ENCODE results near the gene TANC1.

Gene TANC1

DNA sequence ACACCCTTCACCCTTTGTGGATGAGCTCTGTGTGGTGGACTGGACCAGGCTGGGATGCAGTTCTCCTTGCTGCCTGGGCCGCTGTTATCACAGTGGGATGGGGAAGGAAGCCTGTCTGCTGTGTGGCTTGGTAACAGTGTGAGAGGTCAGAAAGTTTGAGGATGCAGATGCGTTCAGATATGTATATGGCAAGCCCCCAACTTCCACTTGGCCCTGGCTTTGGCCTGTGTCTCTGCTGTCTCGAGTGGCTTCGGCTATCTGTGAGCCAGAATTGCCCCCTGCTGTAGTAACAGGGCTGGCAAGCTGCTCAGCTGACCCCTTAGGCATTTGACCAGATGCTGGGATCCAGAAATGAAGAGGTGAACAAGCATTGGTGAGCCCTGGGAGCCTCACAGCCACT, 211.3 kb downstream of the TANC1 start:
- no peak overlapping the region for H3K4ac ChIP-seq (ENCODE audit: low read length)
- no peak overlapping the region for H2BK15ac ChIP-seq (ENCODE audit: low read length)
- no peaks in the 10 kb centered on the region for H3K27me3 ChIP-seq (ENCODE audit: control insufficient read depth in 3 of 3, insufficient read depth in 3 of 3, low read depth in 1 of 3, low read length in 3 of 3)
- peaks cover 0 to 5% of the 10 kb centered on the region in 2 donors for H3K4me1 ChIP-seq (ENCODE audit: control insufficient read depth in 2 of 2, insufficient read depth in 1 of 2, low read depth in 1 of 2, low read length in 2 of 2)
- no CpG with 5 or more reads among the region's 4 CpGs for WGBS, 2 donors (ENCODE audit: extremely low coverage in 2 of 2, insufficient read length in 2 of 2, insufficient replicate concordance in 1 of 2)
- no peak for DNase-seq (ENCODE audit: low spot score)
- H3K9ac ChIP-seq (ENCODE audit: low read depth, low read length, poor library complexity): no peak overlapping the region
- H2BK5ac ChIP-seq (ENCODE audit: low read length): no peak overlapping the region
- H3K23ac ChIP-seq (ENCODE audit: low read depth, low read length, poor library complexity): peak overlapping the region; percentile 60
- H3K36me3 ChIP-seq (replicated peaks in 1 of 2; ENCODE audit: control insufficient read depth in 2 of 2, insufficient read depth in 2 of 2, low read length in 2 of 2): peaks cover 2 to 79% of the 10 kb centered on the region in 2 donors
- H2AFZ ChIP-seq (ENCODE audit: low read length): no peak overlapping the region
- no peak overlapping the region for H2BK12ac ChIP-seq (ENCODE audit: low read length)
- H3K79me1 ChIP-seq (ENCODE audit: low read depth, low read length): no peaks in the 10 kb centered on the region
- H3K27ac ChIP-seq (replicated peaks; ENCODE audit: low read length): no peak overlapping the region
- no peak overlapping the region for H3K14ac ChIP-seq (ENCODE audit: low read length)
- H3K9me3 ChIP-seq (replicated peaks in 1 of 2; ENCODE audit: control insufficient read depth in 2 of 2, insufficient read depth in 1 of 2, low read depth in 1 of 2, low read length in 2 of 2): no peaks in the 10 kb centered on the region
- no peak overlapping the region for H4K91ac ChIP-seq (ENCODE audit: low read depth, low read length, poor library complexity)
- H3K4me2 ChIP-seq (ENCODE audit: insufficient read depth, low read length, poor library complexity, severe bottlenecking): no peak overlapping the region
- peak overlapping the region; percentile 55 for H3K18ac ChIP-seq (ENCODE audit: low read length)
- no peak overlapping the region for H4K8ac ChIP-seq (ENCODE audit: low read depth, low read length)
- H2BK120ac ChIP-seq (ENCODE audit: low read depth, low read length): no peak overlapping the region
- no peak overlapping the region for H3K4me3 ChIP-seq (ENCODE audit: low read length in 2 of 2)
- peak overlapping the region; percentile 34 for H2AK5ac ChIP-seq (ENCODE audit: low read depth, low read length)

GRCh38 chr2:159183346-159183745, 214.9 kb downstream of the TANC1 start:
- Histone ChIP-seq H2AK5ac (ENCODE audit: low read depth, low read length) (no peak overlapping the region), H3K4me3 (ENCODE audit: low read length in 2 of 2) (no peak overlapping the region), H4K8ac (ENCODE audit: low read depth, low read length) (no peak overlapping the region), H2BK5ac (ENCODE audit: low read length) (no peak overlapping the region), H3K27ac (replicated peaks; ENCODE audit: low read length) (no peak overlapping the region), H3K4me2 (ENCODE audit: insufficient read depth, low read length, poor library complexity, severe bottlenecking) (no peak overlapping the region), H3K27me3 (ENCODE audit: control insufficient read depth in 3 of 3, insufficient read depth in 3 of 3, low read depth in 1 of 3, low read length in 3 of 3) (no peaks in the 10 kb centered on the region), H3K4ac (ENCODE audit: low read length) (no peak overlapping the region), H4K91ac (ENCODE audit: low read depth, low read length, poor library complexity) (no peak overlapping the region), H3K9me3 (replicated peaks in 1 of 2; ENCODE audit: control insufficient read depth in 2 of 2, insufficient read depth in 1 of 2, low read depth in 1 of 2, low read length in 2 of 2) (no peaks in the 10 kb centered on the region), H2BK12ac (ENCODE audit: low read length) (no peak overlapping the region), H3K4me1 (ENCODE audit: control insufficient read depth in 2 of 2, insufficient read depth in 1 of 2, low read depth in 1 of 2, low read length in 2 of 2) (peaks cover 0 to 2% of the 10 kb centered on the region in 2 donors), H2AFZ (ENCODE audit: low read length) (no peak overlapping the region), H3K23ac (ENCODE audit: low read depth, low read length, poor library complexity) (peak overlapping the region; percentile 19), H3K36me3 (replicated peaks in 1 of 2; ENCODE audit: control insufficient read depth in 2 of 2, insufficient read depth in 2 of 2, low read length in 2 of 2) (peaks cover 2 to 81% of the 10 kb centered on the region in 2 donors), H3K79me1 (ENCODE audit: low read depth, low read length) (no peaks in the 10 kb centered on the region), H3K18ac (ENCODE audit: low read length) (no peak overlapping the region), H3K14ac (ENCODE audit: low read length) (no peak overlapping the region), H2BK15ac (ENCODE audit: low read length) (no peak overlapping the region), H3K9ac (ENCODE audit: low read depth, low read length, poor library complexity) (no peak overlapping the region), H2BK120ac (ENCODE audit: low read depth, low read length) (no peak overlapping the region)
- 100% methylated on average over 1 of the region's 9 CpGs; no CpG with 5 or more reads in 1 of the 2 donors for WGBS, 2 donors (ENCODE audit: extremely low coverage in 2 of 2, insufficient read length in 2 of 2, insufficient replicate concordance in 1 of 2)
- DNase-seq (ENCODE audit: low spot score): no peak

GRCh38 chr2:159185401-159186130, 217.1 kb downstream of the TANC1 start:
- WGBS, 2 donors (ENCODE audit: extremely low coverage in 2 of 2, insufficient read length in 2 of 2, insufficient replicate concordance in 1 of 2): no CpG with 5 or more reads among the region's 14 CpGs
- H2AK5ac ChIP-seq (ENCODE audit: low read depth, low read length): no peak overlapping the region
- H3K36me3 ChIP-seq (replicated peaks in 1 of 2; ENCODE audit: control insufficient read depth in 2 of 2, insufficient read depth in 2 of 2, low read length in 2 of 2): peaks cover 0 to 76% of the 10 kb centered on the region in 2 donors
- H2BK12ac ChIP-seq (ENCODE audit: low read length): no peak overlapping the region
- H2BK5ac ChIP-seq (ENCODE audit: low read length): no peak overlapping the region
- no peak overlapping the region for H3K27ac ChIP-seq (replicated peaks; ENCODE audit: low read length)
- H3K4me2 ChIP-seq (ENCODE audit: insufficient read depth, low read length, poor library complexity, severe bottlenecking): no peak overlapping the region
- no peak overlapping the region for H3K23ac ChIP-seq (ENCODE audit: low read depth, low read length, poor library complexity)
- no peak overlapping the region for H2BK120ac ChIP-seq (ENCODE audit: low read depth, low read length)
- H2AFZ ChIP-seq (ENCODE audit: low read length): no peak overlapping the region
- H3K9ac ChIP-seq (ENCODE audit: low read depth, low read length, poor library complexity): no peak overlapping the region
- H3K18ac ChIP-seq (ENCODE audit: low read length): no peak overlapping the region
- H4K91ac ChIP-seq (ENCODE audit: low read depth, low read length, poor library complexity): no peak overlapping the region
- DNase-seq (ENCODE audit: low spot score): no peak
- no peaks in the 10 kb centered on the region for H3K27me3 ChIP-seq (ENCODE audit: control insufficient read depth in 3 of 3, insufficient read depth in 3 of 3, low read depth in 1 of 3, low read length in 3 of 3)
- H3K79me1 ChIP-seq (ENCODE audit: low read depth, low read length): no peaks in the 10 kb centered on the region
- no peak overlapping the region for H2BK15ac ChIP-seq (ENCODE audit: low read length)
- H3K9me3 ChIP-seq (replicated peaks in 1 of 2; ENCODE audit: control insufficient read depth in 2 of 2, insufficient read depth in 1 of 2, low read depth in 1 of 2, low read length in 2 of 2): peaks cover 0 to 1% of the 10 kb centered on the region in 2 donors
- no peak overlapping the region for H3K4me3 ChIP-seq (ENCODE audit: low read length in 2 of 2)
- H3K14ac ChIP-seq (ENCODE audit: low read length): peak overlapping the region; percentile 11
- H3K4me1 ChIP-seq (ENCODE audit: control insufficient read depth in 2 of 2, insufficient read depth in 1 of 2, low read depth in 1 of 2, low read length in 2 of 2): no peaks in the 10 kb centered on the region
- H3K4ac ChIP-seq (ENCODE audit: low read length): peak overlapping the region; percentile 20
- no peak overlapping the region for H4K8ac ChIP-seq (ENCODE audit: low read depth, low read length)

DNA sequence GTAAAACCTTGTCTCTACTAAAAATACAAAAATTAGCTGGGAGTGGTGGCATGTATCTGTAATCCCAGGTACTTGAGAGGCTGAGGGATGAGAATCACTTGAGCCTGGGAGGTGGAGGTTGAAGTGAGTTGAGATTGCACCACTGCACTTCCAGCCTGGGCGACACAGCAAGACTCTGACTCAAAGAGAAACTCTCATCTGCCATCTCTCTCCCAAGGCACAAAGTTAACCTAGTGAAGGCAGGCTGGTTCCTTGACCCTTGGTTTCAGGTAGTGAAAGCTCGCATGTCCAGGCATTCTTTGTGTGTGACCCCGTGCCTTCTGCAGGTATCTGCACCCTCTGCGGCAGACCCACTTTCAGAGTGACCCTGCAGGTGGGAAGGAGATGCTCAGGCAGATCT, 218.0 kb downstream of the TANC1 start:
- H3K18ac ChIP-seq (ENCODE audit: low read length): no peak overlapping the region
- H3K4ac ChIP-seq (ENCODE audit: low read length): no peak overlapping the region
- H2AFZ ChIP-seq (ENCODE audit: low read length): no peak overlapping the region
- H3K23ac ChIP-seq (ENCODE audit: low read depth, low read length, poor library complexity): no peak overlapping the region
- H3K9me3 ChIP-seq (replicated peaks in 1 of 2; ENCODE audit: control insufficient read depth in 2 of 2, insufficient read depth in 1 of 2, low read depth in 1 of 2, low read length in 2 of 2): peaks cover 0 to 1% of the 10 kb centered on the region in 2 donors
- H2BK5ac ChIP-seq (ENCODE audit: low read length): no peak overlapping the region
- no peak overlapping the region for H4K8ac ChIP-seq (ENCODE audit: low read depth, low read length)
- H3K4me3 ChIP-seq (ENCODE audit: low read length in 2 of 2): no peak overlapping the region
- H3K79me1 ChIP-seq (ENCODE audit: low read depth, low read length): no peaks in the 10 kb centered on the region
- H3K27ac ChIP-seq (replicated peaks; ENCODE audit: low read length): no peak overlapping the region
- no peak overlapping the region for H2BK120ac ChIP-seq (ENCODE audit: low read depth, low read length)
- WGBS, 2 donors (ENCODE audit: extremely low coverage in 2 of 2, insufficient read length in 2 of 2, insufficient replicate concordance in 1 of 2): no CpG with 5 or more reads among the region's 4 CpGs
- no peak overlapping the region for H2AK5ac ChIP-seq (ENCODE audit: low read depth, low read length)
- peaks cover 0 to 73% of the 10 kb centered on the region in 2 donors for H3K36me3 ChIP-seq (replicated peaks in 1 of 2; ENCODE audit: control insufficient read depth in 2 of 2, insufficient read depth in 2 of 2, low read length in 2 of 2)
- no peaks in the 10 kb centered on the region for H3K27me3 ChIP-seq (ENCODE audit: control insufficient read depth in 3 of 3, insufficient read depth in 3 of 3, low read depth in 1 of 3, low read length in 3 of 3)
- no peak overlapping the region for H4K91ac ChIP-seq (ENCODE audit: low read depth, low read length, poor library complexity)
- H3K14ac ChIP-seq (ENCODE audit: low read length): no peak overlapping the region
- no peak overlapping the region for H2BK12ac ChIP-seq (ENCODE audit: low read length)
- no peak overlapping the region for H2BK15ac ChIP-seq (ENCODE audit: low read length)
- no peak overlapping the region for H3K9ac ChIP-seq (ENCODE audit: low read depth, low read length, poor library complexity)
- H3K4me1 ChIP-seq (ENCODE audit: control insufficient read depth in 2 of 2, insufficient read depth in 1 of 2, low read depth in 1 of 2, low read length in 2 of 2): no peaks in the 10 kb centered on the region
- H3K4me2 ChIP-seq (ENCODE audit: insufficient read depth, low read length, poor library complexity, severe bottlenecking): no peak overlapping the region
- no peak for DNase-seq (ENCODE audit: low spot score)
